HG02973 (cell line): ENCODE results near the gene RHBDL3.

ENCODE experiments used
- ATAC-seq: cut with Tn5 transposase; IDR thresholded peaks from one replicate; pipeline ENCODE4 v1.9.1; 2021; ENCODE audit warnings: moderate library complexity; ENCODE audit not compliant: unreplicated experiment

Gene RHBDL3

DNA sequence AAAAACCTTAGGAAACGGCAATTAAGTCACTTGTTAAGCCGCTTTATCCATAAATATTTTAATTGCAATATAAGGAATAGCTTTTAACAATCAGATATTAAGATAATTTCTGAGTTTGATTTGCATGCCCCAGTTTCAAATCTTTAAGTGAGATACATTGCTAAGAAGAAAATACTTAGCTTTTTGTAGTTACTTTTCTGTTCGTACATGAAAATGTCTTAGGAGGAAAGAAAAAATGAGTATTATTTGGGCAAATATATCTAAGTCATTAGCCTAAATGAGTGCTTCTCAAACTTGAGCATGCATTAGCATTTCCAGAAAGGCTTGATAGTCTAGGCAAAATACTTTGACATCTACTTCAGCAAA, 90.7 kb downstream of the RHBDL3 start:
- no peak for ATAC-seq

GRCh38 chr17:32356750-32357149, 91.1 kb downstream of the RHBDL3 start:
- no peak for ATAC-seq

GRCh38 chr17:32357615-32358014, 92.0 kb downstream of the RHBDL3 start:
- ATAC-seq: no peak

DNA sequence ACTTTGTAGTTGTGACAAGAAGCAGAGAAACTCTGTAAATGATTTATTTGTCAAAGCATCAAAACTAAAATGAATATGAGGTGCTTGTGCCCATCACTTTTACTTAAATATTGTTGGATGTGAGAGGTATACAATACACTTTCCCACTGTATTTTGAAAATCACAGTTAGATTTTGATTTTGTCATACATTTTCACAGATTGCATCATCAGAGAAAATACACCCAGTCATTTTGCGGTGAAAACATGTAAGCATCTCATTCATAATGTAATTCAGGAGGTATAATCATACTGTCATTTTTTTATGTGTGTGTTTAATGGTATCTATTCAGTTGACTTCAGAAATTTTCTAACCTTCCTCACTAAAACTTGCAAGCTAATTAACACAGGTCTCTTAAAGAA, 95.6 kb downstream of the RHBDL3 start:
- ATAC-seq: no peak

GRCh38 chr17:32370426-32370825, 104.8 kb downstream of the RHBDL3 start:
- ATAC-seq: no peak
